Muscle layer of duodenum (tissue), 2 donors: ENCODE measurements around the gene SCYL1.

Experiments
- H3K27ac ChIP-seq: one replicate; pipeline ENCODE4 v1.7.0; 2013; ENCODE audit warnings: mild to moderate bottlenecking, low read length
- H3K27me3 ChIP-seq: one replicate; pipeline ENCODE4 v1.7.0; 2013; ENCODE audit warnings: low read depth, mild to moderate bottlenecking, control low read depth, low read length
- H3K36me3 ChIP-seq, 2 donors: one replicate each; pipeline ENCODE4 v1.7.0; 2013; ENCODE audit warnings: low read length in 2 of 2, control low read depth in 1 of 2, mild to moderate bottlenecking in 1 of 2; ENCODE audit not compliant: insufficient read depth in 2 of 2, control insufficient read depth in 1 of 2
- H3K4me1 ChIP-seq, 2 donors: one replicate each; pipeline ENCODE4 v1.7.0; 2013; ENCODE audit warnings: low read length in 2 of 2, mild to moderate bottlenecking in 2 of 2, control low read depth in 1 of 2, moderate library complexity in 1 of 2; ENCODE audit not compliant: insufficient read depth in 2 of 2, control insufficient read depth in 1 of 2
- H3K4me3 ChIP-seq, 2 donors: one replicate each; pipeline ENCODE4 v1.7.0; 2013; ENCODE audit warnings: low read length in 2 of 2, low read depth in 1 of 2, mild to moderate bottlenecking in 1 of 2
- H3K9me3 ChIP-seq, 2 donors: one replicate each; pipeline ENCODE4 v1.7.0; 2013; ENCODE audit warnings: low read length in 2 of 2, control low read depth in 1 of 2, mild to moderate bottlenecking in 1 of 2; ENCODE audit not compliant: control insufficient read depth in 1 of 2
- donor health status: healthy.

The SCYL1 gene

DNA sequence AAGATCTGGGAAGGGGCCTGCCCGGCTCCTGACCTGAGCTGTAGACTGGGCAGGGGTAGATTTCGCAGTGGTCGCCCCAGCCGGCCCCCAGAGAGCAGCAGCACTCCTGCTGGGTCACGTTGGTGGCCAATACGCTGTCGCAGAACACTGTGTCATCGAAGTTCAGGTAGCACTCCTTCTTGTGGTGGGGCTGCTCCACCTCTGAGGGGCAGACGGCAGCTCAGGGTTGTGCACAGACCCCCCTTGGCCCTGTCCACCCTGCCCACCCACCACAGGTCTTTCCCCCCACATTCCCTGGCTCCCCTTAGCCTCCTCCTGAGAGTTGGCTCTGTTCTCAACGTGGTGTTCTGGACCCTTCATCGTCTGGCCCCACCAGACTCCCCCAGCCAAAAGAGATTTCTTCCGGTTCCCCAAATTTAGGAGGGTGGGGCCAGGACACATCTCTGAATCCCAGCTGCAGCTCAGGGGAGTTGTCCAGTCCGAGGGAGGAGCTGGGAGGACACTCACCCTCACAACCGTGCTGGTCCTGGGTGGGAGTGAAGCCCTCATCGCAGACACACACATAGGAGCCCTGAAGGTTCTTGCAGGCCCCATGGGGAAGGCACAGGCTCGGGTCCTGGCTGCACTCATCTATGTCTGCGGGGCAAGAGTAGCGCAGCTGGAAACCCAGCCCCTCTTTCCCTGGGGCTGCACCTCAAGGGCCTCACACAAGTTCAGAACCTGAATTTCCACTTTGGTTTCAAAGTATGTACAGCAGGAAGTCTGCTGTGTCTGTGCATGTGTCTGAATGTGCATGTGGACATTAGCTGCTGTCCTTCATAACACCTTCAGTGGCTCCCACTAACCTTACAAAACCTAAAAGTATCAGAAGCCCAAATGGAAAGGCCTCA, 16.5 kb downstream of the SCYL1 start:
- H3K9me3 ChIP-seq = no peaks in the 10 kb centered on the region
- peak overlapping the region; percentile 30 to 75 for H3K4me3 ChIP-seq
- H3K4me1 ChIP-seq = peaks cover 7 to 26% of the 10 kb centered on the region in 2 donors
- H3K27me3 ChIP-seq = no peaks in the 10 kb centered on the region
- H3K36me3 ChIP-seq = peaks cover under 1 to 30% of the 10 kb centered on the region in 2 donors
- H3K27ac ChIP-seq = peak overlapping the region; percentile 60

DNA sequence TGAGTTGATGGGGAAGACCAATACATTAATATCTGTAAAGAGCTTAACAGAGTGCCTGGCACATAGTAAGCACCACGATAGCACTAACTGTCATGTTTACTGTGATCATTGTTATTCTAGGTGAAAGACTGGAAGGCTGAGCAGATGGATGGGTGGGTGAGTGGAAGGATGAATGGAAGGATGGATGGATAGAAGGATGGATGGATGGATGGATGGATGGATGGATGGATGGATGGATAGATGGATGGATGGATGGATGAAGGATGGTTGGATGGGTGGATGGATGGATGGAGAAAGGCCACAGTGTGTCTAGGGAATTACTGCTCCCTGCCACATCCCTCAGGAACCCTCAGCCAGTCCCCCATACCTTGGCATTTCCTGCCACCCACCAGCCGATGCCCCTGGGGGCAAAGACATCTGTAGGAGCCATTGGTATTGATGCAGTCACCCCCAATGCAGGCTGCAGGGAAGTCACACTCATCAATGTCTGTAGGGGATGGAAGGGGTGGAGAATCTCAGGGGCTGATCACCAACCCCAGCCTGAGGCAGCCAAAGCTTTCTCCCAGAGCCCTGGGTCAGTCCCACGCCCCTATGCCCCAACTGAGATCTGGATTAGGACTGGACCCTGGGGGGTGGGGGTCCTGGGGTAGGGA, 18.0 kb downstream of the SCYL1 start:
- H3K4me1 ChIP-seq = peaks cover 7 to 28% of the 10 kb centered on the region in 2 donors
- H3K36me3 ChIP-seq = peaks cover 0 to 17% of the 10 kb centered on the region in 2 donors
- no peak overlapping the region for H3K4me3 ChIP-seq
- H3K9me3 ChIP-seq = no peaks in the 10 kb centered on the region
- H3K27ac ChIP-seq = no peak overlapping the region
- no peaks in the 10 kb centered on the region for H3K27me3 ChIP-seq

DNA sequence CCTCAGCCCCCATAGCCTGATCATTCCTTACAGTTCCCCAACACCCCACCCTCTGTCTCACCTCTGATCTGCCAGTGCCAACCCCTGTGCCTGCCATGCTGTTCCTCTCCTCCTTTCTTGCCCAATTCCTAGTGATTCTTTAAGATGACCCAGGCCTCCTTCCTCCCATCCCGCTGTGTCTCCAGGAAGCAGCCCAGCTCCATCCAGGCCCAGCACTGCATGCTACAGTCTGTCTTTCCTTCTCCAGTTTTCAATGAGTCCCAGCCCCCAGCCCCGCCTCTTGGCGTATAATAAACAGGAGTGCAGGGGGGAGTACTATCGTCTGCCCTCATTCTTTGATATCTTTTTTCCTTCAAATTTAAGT, 21.0 kb downstream of the SCYL1 start:
- H3K4me1 ChIP-seq = peaks cover 7 to 14% of the 10 kb centered on the region in 2 donors
- peak overlapping the region; percentile 45 for H3K27ac ChIP-seq
- H3K27me3 ChIP-seq = no peaks in the 10 kb centered on the region
- peak overlapping the region in 1 of 2 donors; percentile 34 for H3K4me3 ChIP-seq
- H3K36me3 ChIP-seq = peaks cover 5 to 8% of the 10 kb centered on the region in 2 donors
- no peaks in the 10 kb centered on the region for H3K9me3 ChIP-seq

DNA sequence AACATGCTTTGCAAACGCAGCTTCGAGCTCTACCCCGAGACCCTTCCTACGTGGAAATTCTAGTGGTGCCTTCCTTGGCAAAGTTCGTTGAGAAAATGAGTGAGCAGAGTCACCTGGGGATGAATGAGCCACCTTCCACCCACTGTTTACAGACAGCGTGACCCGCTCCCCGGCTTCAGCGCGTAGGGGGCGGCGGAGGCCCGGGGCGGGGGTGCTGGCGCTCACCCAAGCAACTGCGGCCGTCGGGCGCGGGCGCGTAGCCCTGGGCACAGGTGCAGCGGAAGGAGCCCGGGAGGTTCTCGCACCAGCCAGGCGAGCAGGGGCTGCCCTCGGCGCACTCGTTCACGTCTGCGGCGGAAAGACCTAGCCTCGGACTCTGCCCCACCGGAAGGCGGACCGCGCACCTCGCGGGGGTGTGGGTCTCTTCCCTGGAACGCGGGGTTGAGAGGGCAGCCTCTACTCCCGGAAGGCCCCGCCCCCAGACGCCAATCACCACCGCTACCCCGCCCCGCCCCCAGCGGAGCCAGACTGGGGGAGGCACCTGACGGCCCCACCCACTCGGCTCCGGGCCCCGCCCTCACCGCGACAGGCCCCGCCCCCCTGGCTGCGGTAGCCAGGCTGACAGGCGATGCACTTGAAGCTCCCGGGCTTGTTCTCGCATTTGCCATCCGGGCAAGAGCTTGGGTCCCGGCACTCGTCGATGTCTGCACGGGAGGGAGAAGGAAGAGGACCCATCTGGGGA, 21.5 kb downstream of the SCYL1 start:
- peak overlapping the region; percentile 45 for H3K27ac ChIP-seq
- H3K4me3 ChIP-seq = peak overlapping the region; percentile 14 to 34

DNA sequence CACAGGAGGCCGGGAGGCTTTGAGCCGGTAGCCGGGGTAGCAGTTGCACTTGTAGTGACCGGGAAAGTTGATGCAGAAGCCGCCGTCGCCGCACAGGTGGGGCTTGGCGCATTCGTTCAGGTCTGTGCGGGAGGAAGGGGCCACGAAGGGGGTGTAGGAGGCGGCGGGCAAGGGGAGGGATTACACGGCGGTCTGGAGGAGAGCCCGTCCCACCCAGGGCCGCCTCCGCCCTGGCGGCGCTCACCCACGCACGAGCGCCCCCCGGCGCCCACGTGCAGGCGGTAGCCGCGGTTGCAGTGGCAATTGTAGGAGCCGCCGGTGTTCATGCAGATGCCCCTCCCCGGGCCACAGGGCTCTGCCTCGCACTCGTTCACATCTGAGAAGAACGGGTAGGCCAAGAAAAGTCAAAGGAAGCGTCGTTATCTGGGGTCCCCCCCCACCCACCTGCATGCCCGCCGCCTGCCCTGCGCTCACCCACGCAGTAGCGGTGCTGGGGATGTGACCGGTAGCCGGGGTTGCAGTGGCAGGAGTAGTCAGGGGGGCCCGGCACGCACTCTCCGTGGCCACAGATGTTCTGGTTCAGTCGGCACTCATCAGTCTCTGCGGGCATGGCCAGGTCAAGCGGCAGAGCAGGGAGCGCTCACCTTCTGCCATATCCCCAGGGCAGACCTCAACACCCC, 22.7 kb downstream of the SCYL1 start:
- no peak overlapping the region for H3K27ac ChIP-seq
- H3K9me3 ChIP-seq = no peaks in the 10 kb centered on the region
- H3K36me3 ChIP-seq = peaks cover 8 to 16% of the 10 kb centered on the region in 2 donors

More for the DNA sequence above, 21.5 kb downstream of the SCYL1 start:
- H3K36me3 ChIP-seq = peaks cover 8% of the 10 kb centered on the region in 2 donors
- peaks cover 3 to 10% of the 10 kb centered on the region in 2 donors for H3K4me1 ChIP-seq
- H3K9me3 ChIP-seq = no peaks in the 10 kb centered on the region
- H3K27me3 ChIP-seq = no peaks in the 10 kb centered on the region

DNA sequence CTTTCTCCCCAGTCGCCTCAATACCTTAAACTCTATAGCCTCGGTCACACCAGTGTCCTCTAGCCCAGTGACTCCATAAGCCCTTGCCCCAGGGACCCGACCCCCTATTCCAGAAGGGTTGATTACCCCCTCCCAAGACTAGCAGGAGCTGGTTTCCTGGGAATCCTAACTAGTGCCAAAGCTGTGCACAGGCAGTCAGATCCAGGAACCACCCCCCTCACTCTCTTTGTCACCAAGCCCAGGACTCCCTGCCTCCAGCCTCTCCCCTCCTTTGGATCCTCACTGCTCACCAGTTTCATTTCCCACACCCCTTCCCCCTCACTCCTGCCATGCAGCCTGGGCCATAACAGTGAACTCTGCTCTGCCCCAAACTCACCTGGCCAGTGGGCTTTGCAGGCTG, 23.5 kb downstream of the SCYL1 start:
- Histone ChIP-seq H3K27me3 (no peaks in the 10 kb centered on the region), H3K27ac (no peak overlapping the region), H3K4me1 (peaks cover 0 to 7% of the 10 kb centered on the region in 2 donors), H3K4me3 (no peak overlapping the region), H3K36me3 (peaks cover 8 to 16% of the 10 kb centered on the region in 2 donors), H3K9me3 (no peaks in the 10 kb centered on the region)

More for the DNA sequence above, 22.7 kb downstream of the SCYL1 start:
- H3K4me1 ChIP-seq = peaks cover 0 to 7% of the 10 kb centered on the region in 2 donors
- no peak overlapping the region for H3K4me3 ChIP-seq
- H3K27me3 ChIP-seq = no peaks in the 10 kb centered on the region

DNA sequence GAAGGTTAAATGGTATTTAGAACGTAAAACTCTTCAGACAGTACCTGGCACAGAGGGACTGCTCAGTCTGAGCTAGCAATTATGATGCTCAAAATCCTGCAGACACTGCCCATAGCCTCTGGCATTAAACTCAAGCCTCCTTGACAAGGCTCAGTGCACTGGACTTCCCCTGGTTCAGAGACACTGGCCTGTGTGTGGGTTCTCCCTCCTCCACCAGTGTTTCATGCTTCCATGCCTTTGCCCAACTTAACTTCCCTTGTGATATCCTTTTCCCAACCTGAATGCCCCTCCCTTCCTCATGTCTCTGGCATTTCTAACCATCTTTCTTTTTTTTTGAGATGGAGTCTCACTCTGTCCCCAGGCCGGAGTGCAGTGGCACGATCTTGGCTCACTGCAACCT, 24.2 kb downstream of the SCYL1 start:
- H3K27me3 ChIP-seq = no peaks in the 10 kb centered on the region
- peaks cover 8 to 16% of the 10 kb centered on the region in 2 donors for H3K36me3 ChIP-seq
- peaks cover 0 to 7% of the 10 kb centered on the region in 2 donors for H3K4me1 ChIP-seq

DNA sequence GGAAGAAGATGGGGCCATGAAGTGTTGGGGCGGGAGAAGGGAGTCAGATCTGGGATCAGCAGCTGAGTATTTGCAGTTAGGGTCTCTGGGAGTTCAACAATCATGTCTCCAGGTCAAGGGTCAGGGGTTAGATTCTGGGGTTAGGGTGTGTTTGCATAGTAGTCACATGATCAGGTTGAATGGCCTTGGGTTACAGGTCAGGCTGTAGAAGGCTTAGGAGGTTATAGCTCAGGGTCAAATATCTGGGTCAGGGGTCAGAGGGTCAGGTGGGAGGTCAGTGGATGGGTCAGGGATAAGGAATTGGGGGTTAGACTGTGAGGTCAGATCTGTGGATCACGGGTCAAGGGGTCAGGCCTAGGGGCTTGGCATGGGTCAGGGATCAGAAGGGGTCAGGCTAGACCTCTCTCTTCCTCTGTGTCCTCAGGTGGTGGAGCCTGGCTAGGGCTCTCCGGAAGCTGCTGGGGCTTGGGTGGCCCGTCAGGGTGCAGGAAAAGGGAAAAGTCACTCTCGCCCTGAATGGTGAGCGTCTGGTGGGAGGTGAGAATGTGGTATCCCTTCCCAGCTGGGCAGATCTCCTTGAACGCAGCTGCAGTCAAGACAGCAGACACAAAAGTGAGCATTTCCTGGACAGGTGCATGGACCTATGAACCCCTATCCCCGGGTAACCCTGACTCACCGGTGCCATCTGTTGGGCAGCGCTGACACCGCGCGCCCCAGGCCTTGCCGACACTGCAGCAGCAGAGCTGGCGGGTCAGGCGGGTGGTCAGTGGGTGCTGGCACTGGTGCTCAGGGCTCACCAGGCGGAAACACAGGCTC, 26.9 kb downstream of the SCYL1 start:
- H3K9me3 ChIP-seq = no peaks in the 10 kb centered on the region
- peak overlapping the region; percentile 46 for H3K27ac ChIP-seq
- H3K27me3 ChIP-seq = no peaks in the 10 kb centered on the region
- H3K36me3 ChIP-seq = peaks cover 8 to 11% of the 10 kb centered on the region in 2 donors
- peak overlapping the region in 1 of 2 donors; percentile 7 for H3K4me3 ChIP-seq
- peaks cover 0 to 31% of the 10 kb centered on the region in 2 donors for H3K4me1 ChIP-seq

More for the DNA sequence above, 24.2 kb downstream of the SCYL1 start:
- Histone ChIP-seq H3K4me3 (no peak overlapping the region), H3K27ac (no peak overlapping the region), H3K9me3 (no peaks in the 10 kb centered on the region)

DNA sequence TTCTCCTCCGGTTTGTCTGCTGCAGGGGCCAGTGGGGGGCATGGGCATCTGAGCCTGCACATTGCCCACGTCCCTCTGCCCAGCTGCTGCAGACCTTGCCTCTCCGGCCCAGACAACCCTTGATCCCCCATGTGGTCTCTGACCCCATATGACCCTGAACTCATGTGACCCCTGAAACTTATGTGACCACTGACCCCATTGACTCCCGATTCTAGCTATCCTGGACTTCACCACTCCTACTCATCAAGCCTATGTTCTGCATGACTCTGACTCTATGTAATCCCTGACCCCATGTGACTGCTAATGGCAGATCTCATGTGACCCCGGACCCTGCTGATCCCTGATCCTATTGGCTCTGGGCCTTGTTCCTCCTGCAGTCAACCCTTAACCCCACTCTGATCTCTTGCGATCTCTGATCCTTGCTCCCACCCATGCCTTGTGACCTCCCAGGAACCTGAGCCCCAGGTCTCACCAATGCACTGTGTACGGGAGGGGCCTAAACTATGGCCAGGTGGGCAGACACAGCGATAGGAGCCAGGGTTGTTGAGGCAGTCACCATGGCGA, 27.6 kb downstream of the SCYL1 start:
- Histone ChIP-seq H3K27ac (no peak overlapping the region), H3K27me3 (no peaks in the 10 kb centered on the region), H3K9me3 (no peaks in the 10 kb centered on the region), H3K36me3 (peaks cover 8 to 11% of the 10 kb centered on the region in 2 donors), H3K4me1 (peaks cover 0 to 37% of the 10 kb centered on the region in 2 donors), H3K4me3 (no peak overlapping the region)
